Vagina (tissue), 2 donors: Measurements from ENCODE around the gene COA1.
"Not testable (repeated sequence)": the region's sequence is repeated elsewhere in the genome, so short reads cannot be mapped to it uniquely, and the experiment has no call there.

Source experiments
- CTCF ChIP-seq, 3 experiments: fragments of 450-650 bp in 2 of 3; fragments of 200-600 bp in 1 of 3; sonication (generic) in 1 of 3; IDR thresholded peaks; one replicate each; pipeline ENCODE4 v1.5.1; 2017 to 2019; ENCODE audit warnings: antibody characterized with exemption in 3 of 3, mild to moderate bottlenecking in 2 of 3, moderate library complexity in 2 of 3
- POLR2A ChIP-seq, 2 donors: fragments of 450-650 bp; IDR thresholded peaks; one replicate each; pipeline ENCODE4 v1.6.1; 2017; ENCODE audit warnings: antibody characterized with exemption in 2 of 2, mild to moderate bottlenecking in 2 of 2, moderate library complexity in 2 of 2

- TF ChIP-seq CTCF, POLR2A (IDR thresholded peaks at IDR 0.05): not testable (repeated sequence)
Measured at GRCh38 chr7:43773268-43773667, 43.9 kb upstream of the COA1 start.
